RWPE1 (cell line): ENCODE measurements around the gene SGO2.
"Not testable (repeated sequence)": the region's sequence is repeated elsewhere in the genome, so short reads cannot be mapped to it uniquely, and the experiment has no call there.

Source experiments
- CTCF ChIA-PET: fragments of 350-600 bp; sonication (Branson Sonifier 250); formaldehyde crosslinking; extraction: SDS; loops from one replicate; lab custom pipeline; 2021; lab: Yijun Ruan, JAX
- POLR2A ChIA-PET: fragments of 400-600 bp; formaldehyde crosslinking; extraction: SDS; loops from one replicate; lab custom pipeline; 2020; ENCODE audit warnings: antibody characterized with exemption; ENCODE audit not compliant: low non-redundant PET; lab: Yijun Ruan, JAX
- DNase-seq: peaks from one replicate; pipeline ENCODE4 v3.0.0; 2012; ENCODE audit warnings: low spot score
- H3K27ac ChIP-seq: fragments of 450-650 bp; 2 replicates; pipeline ENCODE4 v1.5.1; 2017
- CTCF ChIP-seq: fragments of 450-650 bp; conservative IDR thresholded peaks from 2 replicates; pipeline ENCODE4 v1.5.1; 2017; ENCODE audit warnings: low read depth, mild to moderate bottlenecking

SGO2 gene

GRCh38 chr2:200533754-200534153, 7.7 kb downstream of the SGO2 start:
- CTCF ChIA-PET, result interaction anchor here (0.7 kb wide), 1 partner anchor 549 kb away, joined by 3 read pairs; no protein-coding TSS in a partner anchor
- POLR2A ChIA-PET, result no interaction called here
- DNase-seq, result no peak
- no peak overlapping the region for H3K27ac ChIP-seq
- TF ChIP-seq CTCF, result no peak

DNA sequence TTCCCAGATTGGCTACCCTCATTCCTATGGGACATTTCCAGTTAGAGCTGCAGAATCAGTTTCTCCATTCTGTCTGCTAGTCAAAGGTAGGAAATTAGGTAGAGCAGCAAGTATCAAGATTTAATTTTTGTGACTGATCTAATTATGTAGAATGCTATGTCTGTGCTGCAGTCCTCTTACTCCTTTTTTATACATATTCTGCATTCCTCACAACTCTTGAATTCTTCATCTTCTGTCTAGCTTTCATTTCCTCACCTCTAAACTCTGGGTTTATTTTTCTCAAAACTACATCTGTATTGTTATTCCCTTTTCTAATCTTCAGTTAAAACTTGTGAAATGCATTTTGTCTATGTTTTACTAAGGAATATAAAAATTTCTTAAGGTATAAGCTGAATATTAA, 8.6 kb downstream of the SGO2 start:
- H3K27ac ChIP-seq, result no peak overlapping the region
- no peak for DNase-seq
- TF ChIP-seq CTCF, result no peak
- ChIA-PET CTCF (no interaction called here), POLR2A (no interaction called here)

- ChIA-PET POLR2A (interaction anchor here (0.7 kb wide), 1 partner anchor 495 kb away, joined by 3 read pairs; no protein-coding TSS in a partner anchor), CTCF (no interaction called here)
- H3K27ac ChIP-seq, result no peak overlapping the region
- no peak for TF ChIP-seq CTCF
- DNase-seq, result no peak
These were observed 12.1 kb downstream of the SGO2 start for GRCh38 chr2:200538139-200538538.

DNA sequence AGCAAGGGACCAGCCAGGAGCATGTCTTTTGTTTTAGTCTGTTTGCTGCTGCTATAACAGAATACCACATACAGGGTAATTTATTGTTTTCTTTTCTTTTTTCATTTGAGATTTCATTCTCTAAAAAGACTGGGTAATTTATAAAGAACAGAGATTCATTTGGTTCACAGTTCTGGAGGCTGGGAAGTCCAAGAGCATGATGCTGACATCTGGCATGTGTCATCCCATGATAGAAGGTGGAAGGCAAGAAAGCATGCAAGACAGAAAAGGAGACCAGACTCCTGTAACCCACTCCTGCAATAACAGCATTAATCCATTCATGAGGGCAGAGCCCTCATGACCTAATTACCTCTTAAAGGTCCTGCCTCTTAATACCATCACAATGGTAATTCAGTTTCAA, 14.8 kb downstream of the SGO2 start:
- ChIA-PET POLR2A (no interaction called here), CTCF (no interaction called here)
- H3K27ac ChIP-seq, result no peak overlapping the region
- no peak for TF ChIP-seq CTCF
- DNase-seq, result no peak

- DNase-seq, POLR2A ChIA-PET, CTCF ChIA-PET, H3K27ac ChIP-seq: not testable (repeated sequence)
These were observed 40.6 kb downstream of the SGO2 start for GRCh38 chr2:200566596-200566995.

DNA sequence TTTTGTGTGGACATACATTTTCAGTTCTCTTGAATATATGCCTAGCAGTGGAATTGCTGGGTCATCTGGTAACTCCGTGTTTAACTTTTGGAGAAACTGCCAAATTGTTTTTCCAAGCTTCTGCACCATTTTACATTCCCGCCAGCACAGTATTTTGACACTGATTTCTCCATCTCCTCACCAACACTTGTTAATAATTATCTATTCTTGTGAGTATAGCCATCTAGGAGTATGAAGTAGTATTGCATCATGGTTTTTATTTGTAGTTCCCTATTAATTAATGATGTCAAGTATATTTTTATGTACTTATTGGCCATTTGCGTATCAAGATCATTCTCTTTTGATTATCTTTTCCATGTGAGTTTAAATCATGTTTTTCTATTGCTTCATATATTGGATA, 41.9 kb downstream of the SGO2 start:
- no peak for TF ChIP-seq CTCF
- POLR2A ChIA-PET, result no interaction called here
- H3K27ac ChIP-seq, result no peak overlapping the region
- CTCF ChIA-PET, result no interaction called here
- DNase-seq, result no peak

DNA sequence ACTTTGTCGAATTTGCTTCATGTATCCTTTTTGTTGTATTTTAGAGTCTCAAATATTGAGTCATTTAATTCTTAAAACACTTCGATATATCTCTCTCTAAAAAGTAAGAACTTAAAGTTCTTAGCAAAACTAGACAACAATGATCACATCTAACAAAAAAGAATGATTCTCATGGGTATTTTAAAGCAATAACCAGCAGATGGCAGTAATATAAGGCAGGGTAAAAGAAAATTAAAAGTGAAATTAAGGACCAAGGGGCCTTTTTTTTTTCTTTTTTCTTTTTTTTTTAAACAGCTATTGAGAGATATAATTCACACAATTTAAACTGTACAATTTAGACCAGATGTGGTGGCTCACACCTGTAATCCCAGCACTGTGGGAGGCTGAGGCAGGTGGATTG, 50.0 kb downstream of the SGO2 start:
- peak; percentile 25 for DNase-seq
- peak; percentile 33; the same call in 1 of the 2 replicates for TF ChIP-seq CTCF
- no peak overlapping the region for H3K27ac ChIP-seq
- POLR2A ChIA-PET, result no interaction called here
- CTCF ChIA-PET, result interaction anchor here (0.6 to 0.9 kb wide), 3 partner anchors 11 to 232 kb away, joined by 3 to 9 read pairs (median 3); partner anchors contain the start of gene AOX1
